Subcutaneous abdominal adipose tissue (tissue), 5 donors: Measurements from ENCODE around the gene PLCD1.
A peak's percentile ranks its signal among the peaks of the same experiment; 100 is the strongest.

ENCODE experiments used
- H3K27ac ChIP-seq: one replicate; pipeline ENCODE4 v1.7.0; 2013; ENCODE audit warnings: low read depth, mild to moderate bottlenecking, inconsistent platforms, low read length, moderate library complexity
- H3K27me3 ChIP-seq, 5 donors: one replicate each; pipeline ENCODE4 v1.7.0; 2013; ENCODE audit warnings: low read length in 5 of 5, inconsistent platforms in 1 of 5; ENCODE audit not compliant: control insufficient read depth in 5 of 5, insufficient read depth in 4 of 5
- H3K36me3 ChIP-seq, 5 donors: one replicate each; pipeline ENCODE4 v1.7.0; 2013; ENCODE audit warnings: low read length in 5 of 5; ENCODE audit not compliant: control insufficient read depth in 5 of 5, insufficient read depth in 5 of 5
- H3K4me1 ChIP-seq, 5 donors: one replicate each; pipeline ENCODE4 v1.7.0; 2013; ENCODE audit warnings: low read length in 5 of 5, mild to moderate bottlenecking in 3 of 5, moderate library complexity in 1 of 5; ENCODE audit not compliant: control insufficient read depth in 5 of 5, insufficient read depth in 5 of 5
- H3K4me3 ChIP-seq, 5 donors: one replicate each; pipeline ENCODE4 v1.7.0; 2013; ENCODE audit warnings: low read length in 5 of 5, low read depth in 1 of 5
- H3K9ac ChIP-seq, 5 donors: one replicate each; pipeline ENCODE4 v1.7.0; 2013; ENCODE audit warnings: low read length in 5 of 5, mild to moderate bottlenecking in 4 of 5, moderate library complexity in 3 of 5
- H3K9me3 ChIP-seq, 5 donors: one replicate each; pipeline ENCODE4 v1.7.0; 2013; ENCODE audit warnings: low read length in 5 of 5; ENCODE audit not compliant: control insufficient read depth in 5 of 5
- donor health status: healthy.
- donor health status: healthy.
- donor health status: healthy.
- donor health status: healthy.
- donor health status: healthy.

PLCD1 gene

GRCh38 chr3:37968813-37969595 lies 60.4 kb downstream of the PLCD1 start:
- Histone ChIP-seq H3K9me3 (no peaks in the 10 kb centered on the region), H3K9ac (peak overlapping the region in 1 of 5 donors; percentile 34), H3K4me1 (peaks cover 0 to 31% (median 5%) of the 10 kb centered on the region in 5 donors), H3K36me3 (peaks cover 0 to 29% (median 17%) of the 10 kb centered on the region in 5 donors), H3K4me3 (no peak overlapping the region), H3K27ac (no peak overlapping the region), H3K27me3 (no peaks in the 10 kb centered on the region)

DNA sequence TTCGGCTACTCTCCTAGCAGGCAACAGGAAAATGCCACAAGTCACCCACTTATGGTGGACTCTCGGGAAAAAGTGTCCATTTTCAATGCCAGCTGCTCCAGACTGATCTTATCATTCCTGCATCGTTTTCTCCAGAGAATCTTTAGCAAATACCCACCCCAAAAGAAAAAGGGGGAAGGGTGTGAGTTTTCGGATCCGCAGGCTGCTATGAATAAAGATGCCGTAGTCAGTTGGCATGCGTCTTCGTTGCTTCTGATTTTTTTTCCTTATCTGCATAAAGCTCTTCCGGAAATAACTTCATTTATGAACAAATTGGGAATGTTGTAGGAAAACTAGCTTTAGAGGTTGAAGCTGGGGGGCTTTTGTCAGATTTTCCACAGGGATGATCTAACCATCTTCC lies 61.2 kb downstream of the PLCD1 start:
- peaks cover 0 to 31% (median 5%) of the 10 kb centered on the region in 5 donors for H3K4me1 ChIP-seq
- H3K27ac ChIP-seq = no peak overlapping the region
- H3K9ac ChIP-seq = no peak overlapping the region
- H3K4me3 ChIP-seq = no peak overlapping the region
- H3K36me3 ChIP-seq = peaks cover 0 to 25% (median 14%) of the 10 kb centered on the region in 5 donors
- no peaks in the 10 kb centered on the region for H3K27me3 ChIP-seq
- H3K9me3 ChIP-seq = no peaks in the 10 kb centered on the region

DNA sequence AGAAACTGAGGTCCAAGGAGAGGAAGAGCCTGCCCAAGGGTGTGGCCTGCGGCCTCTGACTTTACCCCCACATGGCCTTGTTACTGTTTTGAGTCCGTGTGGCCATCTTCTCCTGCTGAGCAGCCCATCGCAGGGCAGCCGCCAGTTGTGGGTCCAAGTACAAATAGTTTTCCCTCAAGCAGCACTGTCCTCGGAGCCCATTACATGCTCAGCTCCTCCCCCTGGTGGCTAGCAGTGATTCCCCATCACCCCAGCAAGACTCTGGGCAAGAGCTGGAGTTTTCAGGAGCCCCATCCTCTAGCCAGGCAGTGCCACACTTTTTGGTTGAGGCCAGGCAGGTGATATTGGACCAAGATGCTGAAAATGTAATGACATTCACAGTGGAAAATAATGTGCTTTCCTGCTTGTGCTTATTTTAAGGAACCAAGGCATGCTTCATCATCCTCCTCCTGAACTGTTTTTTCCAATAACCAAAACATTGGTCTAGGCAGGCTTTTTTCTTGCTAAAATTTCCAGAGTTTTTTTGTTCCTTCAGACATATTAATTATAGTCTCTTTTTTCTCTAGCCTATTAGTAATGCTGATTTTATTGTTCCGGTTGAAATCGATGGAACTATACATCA lies 62.1 kb downstream of the PLCD1 start:
- no peak overlapping the region for H3K9ac ChIP-seq
- no peaks in the 10 kb centered on the region for H3K9me3 ChIP-seq
- H3K4me1 ChIP-seq = peaks cover 0 to 32% (median 5%) of the 10 kb centered on the region in 5 donors
- no peak overlapping the region for H3K4me3 ChIP-seq
- no peaks in the 10 kb centered on the region for H3K27me3 ChIP-seq
- no peak overlapping the region for H3K27ac ChIP-seq
- peaks cover 0 to 24% (median 14%) of the 10 kb centered on the region in 5 donors for H3K36me3 ChIP-seq

- Histone ChIP-seq H3K9me3 (no peaks in the 10 kb centered on the region), H3K36me3 (peaks cover 0 to 8% (median 3%) of the 10 kb centered on the region in 5 donors), H3K4me1 (peaks cover 0 to 42% (median 5%) of the 10 kb centered on the region in 5 donors), H3K4me3 (no peak overlapping the region), H3K27ac (no peak overlapping the region), H3K9ac (no peak overlapping the region), H3K27me3 (no peaks in the 10 kb centered on the region)
Observed at GRCh38 chr3:37964716-37965115, 64.7 kb downstream of the PLCD1 start.

DNA sequence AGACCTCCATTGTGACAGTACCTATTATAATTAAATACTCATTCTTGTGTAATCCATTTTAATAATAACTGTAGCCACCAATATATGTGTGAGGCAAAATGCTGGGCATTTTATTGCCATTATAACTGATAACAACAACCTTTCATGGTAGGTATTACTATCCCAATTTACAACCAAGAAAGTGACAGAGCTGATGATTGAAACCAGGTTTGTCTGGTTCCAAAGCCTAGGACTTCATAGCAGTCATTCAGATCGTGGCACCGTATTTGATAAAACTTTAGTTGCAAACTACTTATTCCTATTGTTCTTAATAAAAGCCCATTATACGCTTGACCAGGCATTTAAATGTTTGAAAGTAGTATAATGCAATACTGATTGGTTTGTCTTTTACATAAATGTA lies 65.3 kb downstream of the PLCD1 start:
- Histone ChIP-seq H3K4me3 (no peak overlapping the region), H3K4me1 (peaks cover 0 to 36% (median 2%) of the 10 kb centered on the region in 5 donors), H3K9me3 (no peaks in the 10 kb centered on the region), H3K9ac (no peak overlapping the region), H3K36me3 (peaks cover 0 to 8% (median 3%) of the 10 kb centered on the region in 5 donors), H3K27me3 (no peaks in the 10 kb centered on the region), H3K27ac (no peak overlapping the region)

DNA sequence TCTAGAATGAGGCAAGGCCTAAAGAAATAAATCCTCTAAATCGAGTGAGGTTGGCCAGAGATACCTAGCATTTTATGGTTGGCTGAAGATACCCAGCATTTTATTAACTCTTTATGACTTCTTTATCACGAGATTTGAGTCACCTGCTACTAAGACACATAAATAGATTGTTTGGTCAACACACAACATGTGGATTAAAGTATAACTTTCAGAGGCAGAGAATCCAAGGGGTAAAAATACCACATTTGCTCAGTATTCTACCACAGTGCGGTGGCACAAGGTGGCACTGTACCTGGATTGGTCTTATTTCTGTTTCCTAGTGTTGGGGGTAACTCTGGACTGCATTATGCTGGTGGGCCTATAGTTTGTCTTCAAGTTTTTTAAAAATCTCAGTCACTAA lies 65.8 kb downstream of the PLCD1 start:
- Histone ChIP-seq H3K36me3 (peaks cover 0 to 8% (median 3%) of the 10 kb centered on the region in 5 donors), H3K27me3 (no peaks in the 10 kb centered on the region), H3K4me1 (peaks cover 0 to 31% (median 0%) of the 10 kb centered on the region in 5 donors), H3K4me3 (no peak overlapping the region), H3K27ac (no peak overlapping the region), H3K9ac (no peak overlapping the region), H3K9me3 (no peaks in the 10 kb centered on the region)

DNA sequence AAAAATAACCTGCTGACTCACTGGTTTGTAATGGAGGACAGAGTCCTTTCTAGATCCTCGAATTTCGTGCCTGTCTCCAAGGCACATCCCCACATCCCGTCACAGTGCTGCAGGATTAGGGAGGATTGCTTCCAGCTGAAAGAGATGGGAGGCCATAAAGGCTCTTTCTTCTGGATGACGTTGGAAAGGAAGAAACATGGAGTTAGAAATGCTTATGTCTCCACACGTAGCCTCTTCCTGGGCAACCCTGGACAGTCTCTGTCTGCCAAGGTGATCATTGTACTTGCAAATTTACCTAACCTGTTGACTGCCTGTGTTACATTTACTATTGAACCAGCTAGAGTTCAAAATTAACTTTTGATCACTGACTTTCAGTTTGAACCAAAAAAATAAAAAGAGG lies 66.4 kb downstream of the PLCD1 start:
- Histone ChIP-seq H3K27me3 (no peaks in the 10 kb centered on the region), H3K4me3 (no peak overlapping the region), H3K9me3 (no peaks in the 10 kb centered on the region), H3K4me1 (peaks cover 0 to 25% (median 0%) of the 10 kb centered on the region in 5 donors), H3K9ac (no peak overlapping the region), H3K27ac (no peak overlapping the region), H3K36me3 (peaks cover 0 to 8% (median 3%) of the 10 kb centered on the region in 5 donors)

DNA sequence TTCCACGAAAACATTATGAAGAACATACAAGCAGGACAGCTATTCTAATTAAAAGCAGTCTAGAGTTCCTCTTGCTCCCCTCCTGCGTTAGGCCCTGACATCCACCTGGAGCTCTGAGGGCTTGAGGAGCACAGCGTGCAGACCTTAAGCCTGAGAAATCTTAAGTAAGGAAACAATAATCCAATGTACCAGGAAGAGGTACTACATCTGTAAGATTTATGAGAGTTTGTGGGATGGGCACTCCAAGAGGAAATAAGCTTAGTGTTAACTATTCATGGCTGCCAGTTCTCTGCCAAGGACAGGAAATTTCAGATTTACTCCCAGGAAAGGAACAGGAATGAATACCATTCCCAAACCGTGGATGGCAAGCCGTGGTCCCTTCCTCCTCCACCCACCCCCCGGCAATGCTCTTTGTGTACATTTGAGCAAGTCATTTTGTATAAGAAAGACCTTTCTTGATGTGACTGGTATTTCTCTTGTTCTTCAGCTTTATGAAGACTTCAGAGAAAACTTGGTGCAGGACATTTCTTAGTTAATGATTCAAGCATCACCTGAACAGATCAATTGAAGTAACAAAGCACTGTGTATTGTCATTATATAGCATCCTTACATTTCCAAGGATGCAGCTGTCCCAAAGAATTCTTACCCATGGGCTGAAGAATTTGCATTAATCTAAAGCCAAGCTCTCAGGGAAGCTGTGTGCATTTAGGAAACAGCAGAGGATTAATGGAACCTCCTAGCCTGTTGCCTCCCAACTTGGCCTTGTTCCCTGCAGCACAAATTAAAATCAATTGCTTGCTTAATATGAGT lies 67.6 kb downstream of the PLCD1 start:
- no peak overlapping the region for H3K9ac ChIP-seq
- H3K9me3 ChIP-seq = no peaks in the 10 kb centered on the region
- peaks cover 0 to 23% (median 5%) of the 10 kb centered on the region in 5 donors for H3K4me1 ChIP-seq
- no peaks in the 10 kb centered on the region for H3K27me3 ChIP-seq
- H3K4me3 ChIP-seq = no peak overlapping the region
- H3K36me3 ChIP-seq = peaks cover 0 to 8% (median 3%) of the 10 kb centered on the region in 5 donors
- H3K27ac ChIP-seq = no peak overlapping the region

GRCh38 chr3:37957539-37957936 lies 71.9 kb downstream of the PLCD1 start:
- H3K36me3 ChIP-seq = peaks cover 0 to 6% (median 3%) of the 10 kb centered on the region in 5 donors
- no peak overlapping the region for H3K9ac ChIP-seq
- H3K4me3 ChIP-seq = no peak overlapping the region
- no peaks in the 10 kb centered on the region for H3K27me3 ChIP-seq
- peak overlapping the region; percentile 55 for H3K27ac ChIP-seq
- peaks cover 0 to 51% (median 10%) of the 10 kb centered on the region in 5 donors for H3K4me1 ChIP-seq
- no peaks in the 10 kb centered on the region for H3K9me3 ChIP-seq
